GM12892 (cell line): ENCODE data around the gene MAP2K5.
A peak's percentile ranks its signal among the peaks of the same experiment; 100 is the strongest.

Experiments used
- DNase-seq: peaks from one replicate; pipeline ENCODE4 v3.0.0; 2011; ENCODE audit not compliant: insufficient read length
- FAIRE-seq: peaks from 2 replicates; lab custom pipeline; 2011; peaks lifted over from hg19 to GRCh38; lab: Jason Lieb, UNC
- POLR2A ChIP-seq: IDR thresholded peaks from 2 replicates; pipeline ENCODE4 v1.6.1; 2011; ENCODE audit warnings: low read depth, low read length, control low read depth
- POLR2AphosphoS5 ChIP-seq: IDR thresholded peaks from 2 replicates; pipeline ENCODE4 v1.6.1; 2011; ENCODE audit warnings: low read depth, low read length, control low read depth
- TAF1 ChIP-seq: IDR thresholded peaks from 2 replicates; pipeline ENCODE4 v1.6.1; 2011; ENCODE audit warnings: low read depth, mild to moderate bottlenecking, control low read depth, low read length, borderline replicate concordance

Gene MAP2K5

GRCh38 chr15:67836955-67837354 lies 294.5 kb downstream of the MAP2K5 start:
- DNase-seq (no peak), FAIRE-seq (no peak)
- TF ChIP-seq TAF1: no peak
- TF ChIP-seq POLR2AphosphoS5: no peak
- TF ChIP-seq POLR2A: no peak

GRCh38 chr15:67838789-67839332 lies 296.4 kb downstream of the MAP2K5 start:
- FAIRE-seq (no peak), DNase-seq (no peak)
- no peak for TF ChIP-seq POLR2AphosphoS5
- no peak for TF ChIP-seq TAF1
- TF ChIP-seq POLR2A: no peak

- FAIRE-seq (no peak), DNase-seq (no peak)
- no peak for TF ChIP-seq TAF1
- TF ChIP-seq POLR2AphosphoS5: no peak
- TF ChIP-seq POLR2A: no peak
These were observed 297.0 kb downstream of the MAP2K5 start for GRCh38 chr15:67839499-67839928.

GRCh38 chr15:67839929-67840748 lies 297.6 kb downstream of the MAP2K5 start, which contains the start of gene RNU6-1:
RNU6-1 (minus strand) TSS chr15:67840045.
- FAIRE-seq: peak; percentile 93

GRCh38 chr15:67840749-67841512 lies 298.4 kb downstream of the MAP2K5 start:
- TF ChIP-seq POLR2A (no peak), TAF1 (no peak), POLR2AphosphoS5 (no peak)
- no peak for DNase-seq
- FAIRE-seq: peak; percentile 36

More at GRCh38 chr15:67839929-67840748, 297.6 kb downstream of the MAP2K5 start, which contains the start of gene RNU6-1:
- DNase-seq: peak; percentile 84
- TF ChIP-seq POLR2AphosphoS5 (peak; percentile 88), TAF1 (peak; percentile 68), POLR2A (peak; percentile 78)

- no peak for DNase-seq
- no peak for TF ChIP-seq TAF1
- no peak for TF ChIP-seq POLR2A
- TF ChIP-seq POLR2AphosphoS5: no peak
- FAIRE-seq: no peak
These were observed 298.9 kb downstream of the MAP2K5 start for GRCh38 chr15:67841513-67841762.

- DNase-seq (no peak), FAIRE-seq (no peak)
- no peak for TF ChIP-seq POLR2AphosphoS5
- no peak for TF ChIP-seq POLR2A
- TF ChIP-seq TAF1: no peak
These were observed 300.6 kb downstream of the MAP2K5 start for GRCh38 chr15:67843092-67843501.

- FAIRE-seq: no peak
- DNase-seq: no peak
- TF ChIP-seq TAF1: no peak
- no peak for TF ChIP-seq POLR2AphosphoS5
- no peak for TF ChIP-seq POLR2A
These were observed 301.3 kb downstream of the MAP2K5 start for GRCh38 chr15:67843571-67844387.

- TF ChIP-seq TAF1: no peak
- TF ChIP-seq POLR2A: no peak
- no peak for TF ChIP-seq POLR2AphosphoS5
- no peak for DNase-seq
- no peak for FAIRE-seq
These were observed 303.5 kb downstream of the MAP2K5 start for GRCh38 chr15:67845974-67846373.

- no peak for FAIRE-seq
These were observed 307.0 kb downstream of the MAP2K5 start for GRCh38 chr15:67849538-67849937.

GRCh38 chr15:67850336-67850735 lies 307.8 kb downstream of the MAP2K5 start:
- no peak for FAIRE-seq
- no peak for DNase-seq
- TF ChIP-seq POLR2A: no peak
- TF ChIP-seq TAF1: no peak
- no peak for TF ChIP-seq POLR2AphosphoS5

More at GRCh38 chr15:67849538-67849937, 307.0 kb downstream of the MAP2K5 start:
- TF ChIP-seq TAF1 (no peak), POLR2A (no peak), POLR2AphosphoS5 (no peak)
- no peak for DNase-seq
